H9 (cell line): ENCODE data around the gene ZNF561. TPM values are rescaled to one million over a fixed set of nuclear protein-coding genes. Genes with fewer than 3 reads are reported as not detected.

Experiments used
- DNase-seq: peaks from one replicate; pipeline ENCODE4 v3.0.0-alpha.2; 2017
- H2AFZ ChIP-seq: one replicate; pipeline ENCODE4 v1.6.1; 2013; ENCODE audit warnings: mild to moderate bottlenecking, low read length, control low read depth, moderate library complexity
- H2AK5ac ChIP-seq: 2 replicates; pipeline ENCODE4 v1.6.1; 2013; ENCODE audit warnings: low read length, control low read depth, mixed read lengths; ENCODE audit not compliant: insufficient read length
- H2BK120ac ChIP-seq: one replicate; pipeline ENCODE4 v1.6.1; 2013; ENCODE audit warnings: low read depth, mild to moderate bottlenecking, low read length, control low read depth, inconsistent platforms; ENCODE audit not compliant: poor library complexity, severe bottlenecking
- H2BK12ac ChIP-seq: 2 replicates; pipeline ENCODE4 v1.6.1; 2013; ENCODE audit warnings: low read length, control low read depth, mixed read lengths, low read depth; ENCODE audit not compliant: insufficient read length
- H2BK15ac ChIP-seq: 2 replicates; pipeline ENCODE4 v1.6.1; 2013; ENCODE audit warnings: low read depth, low read length, control low read depth
- H2BK20ac ChIP-seq: one replicate; pipeline ENCODE4 v1.6.1; 2013; ENCODE audit warnings: low read depth, mild to moderate bottlenecking, low read length, control low read depth, inconsistent platforms; ENCODE audit not compliant: poor library complexity, severe bottlenecking
- H2BK5ac ChIP-seq: 2 replicates; pipeline ENCODE4 v1.6.1; 2013; ENCODE audit warnings: low read length, control low read depth, mixed read lengths; ENCODE audit not compliant: insufficient read length
- H3K14ac ChIP-seq: 2 replicates; pipeline ENCODE4 v1.6.1; 2013; ENCODE audit warnings: low read length, control low read depth; ENCODE audit not compliant: insufficient read depth
- H3K18ac ChIP-seq: 2 replicates; pipeline ENCODE4 v1.6.1; 2013; ENCODE audit warnings: low read depth, mild to moderate bottlenecking, mixed read lengths, low read length, control low read depth; ENCODE audit not compliant: insufficient read length
- H3K23ac ChIP-seq: 2 replicates; pipeline ENCODE4 v1.6.1; 2013; ENCODE audit warnings: low read length, control low read depth, mixed read lengths, low read depth; ENCODE audit not compliant: insufficient read length
- H3K23me2 ChIP-seq: 2 replicates; pipeline ENCODE4 v1.6.1; 2013; ENCODE audit warnings: low read depth, mild to moderate bottlenecking, mixed read lengths, low read length, control low read depth; ENCODE audit not compliant: insufficient read length, poor library complexity, severe bottlenecking
- H3K27ac ChIP-seq: 2 replicates; pipeline ENCODE4 v1.5.1; 2013; ENCODE audit warnings: low read length, control low read depth, mixed read lengths, low read depth; ENCODE audit not compliant: insufficient read length
- H3K27me3 ChIP-seq: 2 replicates; pipeline ENCODE4 v1.6.1; 2013; ENCODE audit warnings: low read length, control low read depth, inconsistent platforms; ENCODE audit not compliant: insufficient read depth
- H3K4ac ChIP-seq: 2 replicates; pipeline ENCODE4 v1.6.1; 2013; ENCODE audit warnings: low read depth, mild to moderate bottlenecking, control low read depth, inconsistent platforms, low read length, moderate library complexity
- H3K4me1 ChIP-seq: 2 replicates; pipeline ENCODE4 v1.6.1; 2013; ENCODE audit warnings: low read length, control low read depth, inconsistent platforms; ENCODE audit not compliant: insufficient read depth
- H3K4me2 ChIP-seq: 2 replicates; pipeline ENCODE4 v1.6.1; 2013; ENCODE audit warnings: low read length, control low read depth, mixed read lengths; ENCODE audit not compliant: insufficient read length, insufficient read depth
- H3K56ac ChIP-seq: 2 replicates; pipeline ENCODE4 v1.6.1; 2013; ENCODE audit warnings: low read depth, mild to moderate bottlenecking, mixed read lengths, low read length, control low read depth; ENCODE audit not compliant: insufficient read length
- H3K79me1 ChIP-seq: 2 replicates; pipeline ENCODE4 v1.6.1; 2013; ENCODE audit warnings: low read depth, mild to moderate bottlenecking, moderate library complexity, low read length, control low read depth, inconsistent platforms; ENCODE audit not compliant: insufficient read depth, poor library complexity, severe bottlenecking
- H3K79me2 ChIP-seq: 2 replicates; pipeline ENCODE4 v1.6.1; 2013; ENCODE audit warnings: low read length, control low read depth, inconsistent platforms; ENCODE audit not compliant: insufficient read depth
- H3K9ac ChIP-seq: 2 replicates; pipeline ENCODE4 v1.6.1; 2013; ENCODE audit warnings: low read length, control low read depth, mixed read lengths; ENCODE audit not compliant: insufficient read length; ENCODE audit errors: extremely low read depth
- H3K9me3 ChIP-seq: one replicate; pipeline ENCODE4 v1.6.1; 2013; ENCODE audit warnings: low read depth, low read length, inconsistent platforms; ENCODE audit not compliant: control insufficient read depth
- H3T11ph ChIP-seq: one replicate; pipeline ENCODE4 v1.6.1; 2013; ENCODE audit warnings: mild to moderate bottlenecking, low read length, control low read depth, inconsistent platforms
- H4K20me1 ChIP-seq: one replicate; pipeline ENCODE4 v1.6.1; 2013; ENCODE audit not compliant: control insufficient read depth, insufficient read length, insufficient read depth
- H4K5ac ChIP-seq: 2 replicates; pipeline ENCODE4 v1.6.1; 2013; ENCODE audit warnings: low read depth, mild to moderate bottlenecking, mixed read lengths, low read length, control low read depth; ENCODE audit not compliant: insufficient read length
- H4K8ac ChIP-seq: replicated peaks from 2 replicates; pipeline ENCODE4 v1.6.1; 2013; ENCODE audit warnings: low read length, control low read depth, mixed read lengths, low read depth; ENCODE audit not compliant: insufficient read length
- H4K91ac ChIP-seq: 2 replicates; pipeline ENCODE4 v1.6.1; 2013; ENCODE audit warnings: low read depth, mild to moderate bottlenecking, moderate library complexity, mixed read lengths, low read length, control low read depth; ENCODE audit not compliant: insufficient read length
- H3K27ac Mint-ChIP-seq, 3 experiments: 2 replicates in 2 of 3; 3 replicates in 1 of 3; pipeline ENCODE4 v1.8.0; 2020 to 2021; ENCODE audit warnings: mixed read lengths in 3 of 3, mild to moderate bottlenecking in 1 of 3, moderate library complexity in 1 of 3
- H3K27me3 Mint-ChIP-seq: 2 replicates; pipeline ENCODE4 v1.8.0; 2021; ENCODE audit warnings: low read depth, mild to moderate bottlenecking, moderate library complexity, mixed read lengths
- H3K36me3 Mint-ChIP-seq, 3 experiments: 2 replicates in 2 of 3; 3 replicates in 1 of 3; pipeline ENCODE4 v1.8.0; 2020 to 2021; ENCODE audit warnings: low read depth in 3 of 3, mixed read lengths in 3 of 3; ENCODE audit not compliant: insufficient read depth in 1 of 3
- H3K4me1 Mint-ChIP-seq, 2 experiments: 2 replicates each; pipeline ENCODE4 v1.8.0; 2020; ENCODE audit warnings: mixed read lengths in 2 of 2
- H3K4me3 Mint-ChIP-seq, 2 experiments: 2 replicates in 1 of 2; 3 replicates in 1 of 2; pipeline ENCODE4 v1.8.0; 2020 to 2021; ENCODE audit warnings: mild to moderate bottlenecking in 2 of 2, mixed read lengths in 2 of 2, moderate library complexity in 1 of 2
- H3K9me3 Mint-ChIP-seq, 2 experiments: 2 replicates in 1 of 2; 3 replicates in 1 of 2; pipeline ENCODE4 v1.8.0; 2020; ENCODE audit warnings: mild to moderate bottlenecking in 2 of 2, mixed read lengths in 2 of 2, moderate library complexity in 1 of 2
- CTCF ChIP-seq: fragments of 200-600 bp; sonication (generic); conservative IDR thresholded peaks from 3 replicates; pipeline ENCODE4 v1.8.0; 2021; ENCODE audit warnings: antibody characterized with exemption, mild to moderate bottlenecking
- WGBS: extraction: QIAGEN DNeasy Blood & Tissue Kit; methylation state at CpG from one replicate; pipeline ENCODE4 v1.1.7; 2013; ENCODE audit warnings: missing lambda C conversion rate, low lambda C conversion rate, mixed read lengths; ENCODE audit not compliant: insufficient read length; ENCODE audit errors: extremely low coverage; 5-methylcytosine and 5-hydroxymethylcytosine counted together
- total RNA-seq: library from RNA; stranded (reverse); gene quantifications from 2 replicates; pipeline ENCODE4 v1.2.1, GENCODE V29; 2021

The ZNF561 gene
- total RNA-seq, 1 experiment from 2014 or later = 50.8 TPM

- Histone ChIP-seq H3K79me2 (no peaks in the 10 kb centered on the region), H2AK5ac (no peak overlapping the region), H4K8ac (no peak overlapping the region), H4K91ac (no peak overlapping the region), H4K5ac (no peak overlapping the region), H3K56ac (no peak overlapping the region), H3K9ac (no peak overlapping the region), H3K4ac (no peak overlapping the region), H3K4me1 (peaks cover 2% of the 10 kb centered on the region; the same call in 1 of the 2 replicates), H3K4me2 (no peak overlapping the region), H2BK20ac (no peak overlapping the region), H4K20me1 (no peaks in the 10 kb centered on the region), H3K79me1 (no peaks in the 10 kb centered on the region), H2BK12ac (no peak overlapping the region), H2BK120ac (no peak overlapping the region), H2BK5ac (no peak overlapping the region), H2AFZ (no peak overlapping the region), H3K9me3 (peaks cover 15% of the 10 kb centered on the region), H3K27ac (no peak overlapping the region), H3T11ph (no peak overlapping the region), H2BK15ac (no peak overlapping the region), H3K14ac (no peak overlapping the region), H3K18ac (no peak overlapping the region), H3K23me2 (no peaks in the 10 kb centered on the region), H3K23ac (no peak overlapping the region), H3K27me3 (no peaks in the 10 kb centered on the region)
- WGBS = no CpG with 5 or more reads among the region's 4 CpGs
- H3K36me3 Mint-ChIP-seq = peaks cover 18 to 44% (median 19%) of the 10 kb centered on the region in 3 experiments
- no peak for DNase-seq
- peaks cover 22 to 27% of the 10 kb centered on the region in 2 experiments for H3K9me3 Mint-ChIP-seq
- no peak for TF ChIP-seq CTCF
- H3K4me3 Mint-ChIP-seq = no peak overlapping the region
- peak overlapping the region in 1 of 3 experiments; percentile 25; a peak in 1 of 7 replicates for H3K27ac Mint-ChIP-seq
- peaks cover 9 to 11% of the 10 kb centered on the region in 2 experiments; a peak in 3 of 4 replicates for H3K4me1 Mint-ChIP-seq
- peaks cover 2% of the 10 kb centered on the region; the same call in 1 of the 2 replicates for H3K27me3 Mint-ChIP-seq
These were observed 23.4 kb upstream of the ZNF561 start for GRCh38 chr19:9644472-9644871.
